ENCODE measurements around the gene CBLC. TPM values are rescaled to one million over a fixed set of nuclear protein-coding genes. Genes with fewer than 3 reads are reported as not detected.
"Not testable (repeated sequence)": the region's sequence is repeated elsewhere in the genome, so short reads cannot be mapped to it uniquely, and the experiment has no call there.

The CBLC gene
- total RNA-seq, 2 donors from 2014 or later: 18.5 to 23.6 TPM

- WGBS, 2 donors: 54 to 60% methylated on average over 3 of the region's 3 CpGs
- intact Hi-C loops (cut with DNase I): no loop called here
- H3K4me3 ChIP-seq: no peak overlapping the region
These were observed 4.7 kb upstream of the CBLC start for GRCh38 chr19:44772959-44773358.

GRCh38 chr19:44775676-44776240, 1.9 kb upstream of the CBLC start:
- Histone ChIP-seq H3K36me3 (replicated peaks in 1 of 2; ENCODE audit: insufficient read depth in 1 of 2, low read depth in 2 of 2) (no peaks in the 10 kb centered on the region), H3K9me3 (no peaks in the 10 kb centered on the region), H3K27me3 (no peaks in the 10 kb centered on the region), H3K4me3 (no peak overlapping the region), H3K4me1 (peaks cover 21% of the 10 kb centered on the region), H3K27ac (no peak overlapping the region)
- intact Hi-C loops (cut with DNase I): no loop called here
- ATAC-seq (no peak), DNase-seq (no peak)
- TF ChIP-seq CTCF (IDR thresholded peaks at IDR 0.05): no peak
- TF ChIP-seq POLR2A (IDR thresholded peaks at IDR 0.05): no peak
- 69 to 79% methylated on average over 6 of the region's 6 CpGs for WGBS, 2 donors

More at GRCh38 chr19:44772959-44773358, 4.7 kb upstream of the CBLC start:
- no peak for ATAC-seq
- DNase-seq: no peak
- Histone ChIP-seq H3K9me3 (no peaks in the 10 kb centered on the region), H3K36me3 (replicated peaks in 1 of 2; ENCODE audit: insufficient read depth in 1 of 2, low read depth in 2 of 2) (no peaks in the 10 kb centered on the region), H3K27ac (no peak overlapping the region), H3K27me3 (no peaks in the 10 kb centered on the region), H3K4me1 (peaks cover 20% of the 10 kb centered on the region)
- TF ChIP-seq CTCF (IDR thresholded peaks at IDR 0.05) (no peak), POLR2A (IDR thresholded peaks at IDR 0.05) (no peak)

- Histone ChIP-seq H3K4me3 (no peak overlapping the region), H3K27me3 (no peaks in the 10 kb centered on the region), H3K27ac (no peak overlapping the region), H3K36me3 (replicated peaks in 1 of 2; ENCODE audit: insufficient read depth in 1 of 2, low read depth in 2 of 2) (no peaks in the 10 kb centered on the region), H3K9me3 (no peaks in the 10 kb centered on the region), H3K4me1 (peaks cover 18% of the 10 kb centered on the region)
- TF ChIP-seq CTCF (IDR thresholded peaks at IDR 0.05) (no peak), POLR2A (IDR thresholded peaks at IDR 0.05) (no peak)
- ATAC-seq (no peak), DNase-seq (no peak)
- intact Hi-C loops (cut with DNase I): no loop called here
- WGBS, 2 donors: 79 to 86% methylated on average over 14 to 23 of the region's 23 CpGs
These were observed 1.1 kb upstream of the CBLC start for GRCh38 chr19:44776402-44777096.

GRCh38 chr19:44779150-44779549, 1.5 kb downstream of the CBLC start:
- H3K27me3 ChIP-seq: no peaks in the 10 kb centered on the region
- no peaks in the 10 kb centered on the region for H3K36me3 ChIP-seq (replicated peaks in 1 of 2; ENCODE audit: insufficient read depth in 1 of 2, low read depth in 2 of 2)
- ATAC-seq: no peak
- H3K9me3 ChIP-seq: no peaks in the 10 kb centered on the region
- H3K27ac ChIP-seq: peak overlapping the region in 1 of 4 donors; percentile 7
- H3K4me1 ChIP-seq: peaks cover 19% of the 10 kb centered on the region
- TF ChIP-seq CTCF (IDR thresholded peaks at IDR 0.05) (no peak), POLR2A (IDR thresholded peaks at IDR 0.05) (no peak)
- 91 to 92% methylated on average over 1 to 2 of the region's 2 CpGs for WGBS, 2 donors
- H3K4me3 ChIP-seq: no peak overlapping the region
- intact Hi-C loops (cut with DNase I): no loop called here
- no peak for DNase-seq

- H3K27me3 ChIP-seq; ATAC-seq; H3K9me3 ChIP-seq; DNase-seq; H3K36me3 ChIP-seq (replicated peaks in 1 of 2; ENCODE audit: insufficient read depth in 1 of 2, low read depth in 2 of 2); intact Hi-C loops (cut with DNase I); H3K4me3 ChIP-seq; H3K27ac ChIP-seq: not testable (repeated sequence)
- H3K4me1 ChIP-seq: peaks cover 25% of the 10 kb centered on the region
- 48 to 86% methylated on average over 1 to 2 of the region's 2 CpGs for WGBS, 2 donors
These were observed 4.0 kb downstream of the CBLC start for GRCh38 chr19:44781694-44782093.
